IPS-18a (cell line): Measurements from ENCODE around the gene RNF227.

Source experiments
- H3K27ac ChIP-seq: one replicate; pipeline ENCODE4 v1.5.1; 2013; ENCODE audit warnings: low read length
- H3K27me3 ChIP-seq: one replicate; pipeline ENCODE4 v1.6.1; 2013; ENCODE audit warnings: mild to moderate bottlenecking, low read length; ENCODE audit not compliant: control insufficient read depth, insufficient read depth
- H3K36me3 ChIP-seq: one replicate; pipeline ENCODE4 v1.6.1; 2013; ENCODE audit warnings: low read depth, low read length; ENCODE audit not compliant: control insufficient read depth
- H3K4me1 ChIP-seq: one replicate; pipeline ENCODE4 v1.6.1; 2013; ENCODE audit warnings: low read depth, low read length; ENCODE audit not compliant: control insufficient read depth
- H3K4me3 ChIP-seq: one replicate; pipeline ENCODE4 v1.5.1; 2013; ENCODE audit warnings: low read length
- H3K9ac ChIP-seq: one replicate; pipeline ENCODE4 v1.6.1; 2013; ENCODE audit warnings: mild to moderate bottlenecking, low read length, moderate library complexity
- H3K9me3 ChIP-seq: one replicate; pipeline ENCODE4 v1.6.1; 2013; ENCODE audit warnings: low read depth, low read length; ENCODE audit not compliant: control insufficient read depth

RNF227 gene

DNA sequence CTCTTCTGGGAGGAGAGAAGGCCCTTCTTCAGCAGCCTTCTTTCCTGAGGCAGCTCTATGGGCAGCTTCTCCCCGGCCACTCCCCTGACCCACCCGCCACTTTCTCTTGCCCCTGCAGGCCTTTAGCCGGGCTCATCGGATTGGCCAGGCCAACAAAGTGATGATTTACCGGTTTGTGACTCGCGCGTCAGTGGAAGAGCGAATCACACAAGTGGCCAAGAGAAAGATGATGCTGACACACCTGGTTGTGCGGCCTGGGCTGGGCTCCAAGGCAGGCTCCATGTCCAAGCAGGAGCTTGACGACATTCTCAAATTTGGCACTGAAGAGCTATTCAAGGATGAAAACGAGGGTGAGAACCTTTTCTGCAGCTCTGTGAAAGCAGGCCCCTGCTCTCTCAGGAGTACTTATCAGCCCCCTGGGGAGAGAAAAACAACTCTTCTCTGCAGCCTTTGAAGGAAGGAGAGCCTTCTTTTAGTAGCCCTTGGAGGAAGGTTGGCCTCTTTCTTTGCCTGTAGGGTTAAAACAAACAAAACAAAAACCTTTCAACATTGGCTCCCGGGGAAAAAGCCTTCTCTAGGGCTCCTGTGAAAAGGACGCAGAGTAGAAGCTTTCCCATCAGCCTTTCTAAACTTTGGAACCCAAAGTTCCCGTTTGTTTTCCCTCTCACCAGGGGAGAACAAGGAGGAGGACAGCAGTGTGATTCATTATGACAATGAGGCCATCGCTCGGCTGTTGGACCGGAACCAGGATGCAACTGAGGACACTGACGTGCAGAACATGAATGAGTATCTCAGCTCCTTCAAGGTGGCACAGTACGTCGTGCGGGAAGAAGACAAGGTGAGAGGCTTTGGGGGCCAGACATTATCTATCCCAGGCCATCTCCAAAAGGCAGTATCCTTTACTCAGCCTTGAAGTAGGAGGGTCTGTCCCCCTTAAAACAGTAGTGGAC, 12.7 kb downstream of the RNF227 start:
- Histone ChIP-seq H3K4me1 (no peaks in the 10 kb centered on the region), H3K27ac (no peak overlapping the region), H3K4me3 (no peak overlapping the region), H3K9me3 (no peaks in the 10 kb centered on the region), H3K36me3 (peaks cover 5% of the 10 kb centered on the region), H3K27me3 (no peaks in the 10 kb centered on the region), H3K9ac (no peak overlapping the region)

DNA sequence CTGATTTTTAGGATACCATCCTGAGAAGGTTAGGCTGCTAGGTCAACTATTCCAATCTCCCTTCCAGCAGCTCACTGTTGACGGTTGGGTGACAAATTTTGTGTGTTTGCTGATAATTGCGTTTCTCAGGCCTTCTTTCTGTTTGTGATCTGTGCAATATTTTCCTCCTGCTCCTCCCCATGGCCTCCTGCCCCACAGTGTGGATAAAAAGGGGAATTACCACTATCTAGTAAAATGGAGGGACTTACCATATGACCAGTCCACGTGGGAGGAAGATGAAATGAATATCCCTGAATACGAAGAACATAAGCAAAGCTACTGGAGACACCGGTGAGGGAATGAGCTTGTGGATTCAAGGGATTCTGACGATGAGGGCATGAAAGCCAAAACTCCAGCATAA, 18.3 kb downstream of the RNF227 start:
- Histone ChIP-seq H3K9me3 (no peaks in the 10 kb centered on the region), H3K4me3 (no peak overlapping the region), H3K36me3 (peaks cover 10% of the 10 kb centered on the region), H3K4me1 (no peaks in the 10 kb centered on the region), H3K9ac (no peak overlapping the region), H3K27ac (no peak overlapping the region), H3K27me3 (no peaks in the 10 kb centered on the region)

DNA sequence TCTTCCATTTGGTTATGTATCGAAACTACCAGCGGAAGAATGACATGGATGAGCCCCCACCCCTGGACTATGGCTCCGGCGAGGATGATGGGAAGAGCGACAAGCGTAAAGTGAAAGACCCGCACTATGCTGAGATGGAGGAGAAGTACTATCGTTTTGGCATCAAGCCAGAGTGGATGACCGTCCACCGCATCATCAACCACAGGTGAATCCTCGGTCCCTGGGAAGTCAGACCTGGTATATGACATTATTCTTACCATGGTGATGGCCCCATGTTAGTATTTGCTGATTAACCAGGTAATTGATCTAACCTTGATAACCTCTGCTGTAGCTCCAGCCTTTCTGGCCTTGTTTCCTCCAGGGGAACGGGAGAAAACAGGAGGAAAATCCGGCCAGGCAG, 19.0 kb downstream of the RNF227 start:
- H3K27me3 ChIP-seq, result no peaks in the 10 kb centered on the region
- no peak overlapping the region for H3K4me3 ChIP-seq
- H3K9ac ChIP-seq, result no peak overlapping the region
- peaks cover 10% of the 10 kb centered on the region for H3K36me3 ChIP-seq
- H3K4me1 ChIP-seq, result no peaks in the 10 kb centered on the region
- H3K27ac ChIP-seq, result no peak overlapping the region
- no peaks in the 10 kb centered on the region for H3K9me3 ChIP-seq

DNA sequence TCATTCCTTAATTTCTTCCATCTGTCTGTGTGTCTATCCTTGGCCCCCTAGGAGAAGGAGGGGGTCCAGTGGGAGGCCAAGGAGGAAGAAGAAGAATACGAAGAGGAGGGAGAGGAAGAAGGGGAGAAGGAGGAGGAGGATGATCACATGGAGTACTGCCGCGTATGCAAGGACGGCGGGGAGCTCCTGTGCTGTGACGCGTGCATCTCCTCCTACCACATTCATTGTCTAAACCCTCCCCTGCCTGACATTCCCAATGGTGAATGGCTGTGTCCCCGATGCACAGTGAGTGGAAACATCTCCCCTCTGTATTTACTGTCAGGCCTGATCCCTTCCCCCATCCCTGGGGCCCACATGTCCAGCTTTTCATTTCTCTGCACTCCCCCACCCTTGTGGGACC, 21.2 kb downstream of the RNF227 start:
- no peak overlapping the region for H3K9ac ChIP-seq
- no peaks in the 10 kb centered on the region for H3K9me3 ChIP-seq
- H3K27me3 ChIP-seq, result no peaks in the 10 kb centered on the region
- peaks cover 10% of the 10 kb centered on the region for H3K36me3 ChIP-seq
- no peak overlapping the region for H3K4me3 ChIP-seq
- H3K27ac ChIP-seq, result no peak overlapping the region
- no peaks in the 10 kb centered on the region for H3K4me1 ChIP-seq

DNA sequence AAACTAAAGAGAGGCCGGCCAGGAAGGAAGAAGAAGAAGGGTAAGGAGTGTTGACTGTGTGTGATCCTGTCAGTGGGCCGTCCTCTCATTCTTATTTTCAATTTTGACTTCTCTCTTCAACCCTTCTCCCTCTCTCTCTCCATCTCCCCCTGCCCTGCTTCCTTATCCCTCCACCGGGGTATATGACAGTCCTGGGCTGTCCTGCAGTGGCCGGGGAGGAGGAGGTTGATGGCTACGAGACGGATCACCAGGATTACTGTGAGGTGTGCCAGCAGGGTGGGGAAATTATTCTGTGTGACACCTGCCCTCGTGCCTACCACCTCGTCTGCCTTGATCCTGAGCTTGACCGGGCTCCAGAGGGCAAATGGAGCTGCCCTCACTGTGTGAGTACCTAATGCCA, 21.9 kb downstream of the RNF227 start:
- H3K9ac ChIP-seq, result no peak overlapping the region
- H3K27me3 ChIP-seq, result no peaks in the 10 kb centered on the region
- peaks cover 10% of the 10 kb centered on the region for H3K36me3 ChIP-seq
- H3K4me3 ChIP-seq, result no peak overlapping the region
- H3K9me3 ChIP-seq, result no peaks in the 10 kb centered on the region
- H3K27ac ChIP-seq, result no peak overlapping the region
- H3K4me1 ChIP-seq, result peaks cover 5% of the 10 kb centered on the region

DNA sequence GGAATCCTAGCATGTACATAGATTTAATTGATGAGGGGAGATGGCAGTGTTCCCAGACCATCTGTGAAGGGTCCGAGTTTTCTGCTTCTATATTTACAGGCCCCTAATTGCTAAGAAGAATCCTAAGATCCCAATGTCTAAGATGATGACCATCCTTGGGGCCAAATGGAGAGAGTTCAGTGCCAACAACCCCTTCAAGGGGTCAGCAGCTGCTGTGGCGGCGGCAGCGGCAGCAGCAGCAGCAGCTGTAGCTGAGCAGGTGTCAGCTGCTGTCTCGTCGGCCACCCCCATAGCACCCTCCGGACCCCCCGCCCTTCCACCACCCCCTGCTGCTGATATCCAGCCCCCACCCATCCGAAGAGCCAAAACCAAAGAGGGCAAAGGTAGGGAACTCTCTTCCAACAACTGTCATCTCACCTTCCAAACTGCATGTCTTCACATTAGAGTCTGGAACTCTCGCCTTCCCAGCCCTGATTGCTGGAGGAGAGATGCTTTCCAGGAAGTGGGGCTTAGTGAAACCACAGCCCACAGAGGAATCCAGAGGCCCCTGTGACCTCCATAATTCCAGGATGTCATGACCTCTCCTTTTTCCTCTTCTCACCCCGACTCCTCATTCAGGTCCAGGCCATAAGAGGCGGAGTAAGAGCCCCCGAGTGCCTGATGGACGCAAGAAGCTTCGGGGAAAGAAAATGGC, 22.8 kb downstream of the RNF227 start:
- Histone ChIP-seq H3K9me3 (no peaks in the 10 kb centered on the region), H3K27me3 (no peaks in the 10 kb centered on the region), H3K4me1 (peaks cover 13% of the 10 kb centered on the region), H3K36me3 (peaks cover 10% of the 10 kb centered on the region), H3K9ac (no peak overlapping the region), H3K4me3 (no peak overlapping the region), H3K27ac (no peak overlapping the region)

DNA sequence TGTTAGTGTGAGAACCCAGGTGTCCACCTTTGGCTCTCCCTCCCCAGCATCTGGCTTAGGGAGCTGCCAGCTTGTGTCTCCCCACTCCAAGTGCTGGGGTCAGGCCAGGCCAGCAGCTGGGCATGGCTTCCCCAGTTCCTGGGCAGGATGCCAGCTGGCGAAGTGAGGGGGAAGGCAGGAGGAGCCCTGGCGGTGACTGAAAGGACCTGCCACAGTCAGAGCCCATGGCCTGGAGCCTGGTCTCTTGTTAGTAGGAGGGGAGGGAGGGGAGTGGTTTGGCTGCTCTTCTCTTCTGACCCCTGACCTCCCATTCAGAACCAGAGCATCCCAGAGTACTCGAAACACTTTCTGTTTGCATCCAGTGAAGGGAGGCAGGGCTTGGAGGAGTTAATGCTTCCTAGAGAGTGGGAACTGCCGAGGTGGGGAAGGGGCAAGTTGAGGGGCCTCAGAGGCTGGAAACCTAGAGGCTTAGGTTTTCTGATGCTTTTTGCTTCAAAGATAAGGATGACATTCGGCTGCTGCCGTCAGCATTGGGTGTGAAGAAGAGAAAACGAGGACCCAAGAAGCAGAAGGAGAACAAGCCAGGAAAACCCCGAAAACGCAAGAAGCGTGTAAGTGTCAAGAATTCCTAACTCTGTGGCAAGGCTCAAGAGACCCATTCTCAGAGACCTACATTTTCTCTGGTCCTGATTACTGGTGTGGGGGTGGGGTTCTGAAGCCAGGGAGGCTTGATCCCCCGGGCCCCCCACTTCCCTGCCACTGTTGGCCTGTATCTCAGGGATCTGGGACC, 26.7 kb downstream of the RNF227 start:
- no peaks in the 10 kb centered on the region for H3K36me3 ChIP-seq
- no peak overlapping the region for H3K27ac ChIP-seq
- H3K9ac ChIP-seq, result no peak overlapping the region
- H3K27me3 ChIP-seq, result peaks cover 18% of the 10 kb centered on the region
- H3K4me3 ChIP-seq, result no peak overlapping the region
- H3K9me3 ChIP-seq, result no peaks in the 10 kb centered on the region
- H3K4me1 ChIP-seq, result peaks cover 24% of the 10 kb centered on the region

DNA sequence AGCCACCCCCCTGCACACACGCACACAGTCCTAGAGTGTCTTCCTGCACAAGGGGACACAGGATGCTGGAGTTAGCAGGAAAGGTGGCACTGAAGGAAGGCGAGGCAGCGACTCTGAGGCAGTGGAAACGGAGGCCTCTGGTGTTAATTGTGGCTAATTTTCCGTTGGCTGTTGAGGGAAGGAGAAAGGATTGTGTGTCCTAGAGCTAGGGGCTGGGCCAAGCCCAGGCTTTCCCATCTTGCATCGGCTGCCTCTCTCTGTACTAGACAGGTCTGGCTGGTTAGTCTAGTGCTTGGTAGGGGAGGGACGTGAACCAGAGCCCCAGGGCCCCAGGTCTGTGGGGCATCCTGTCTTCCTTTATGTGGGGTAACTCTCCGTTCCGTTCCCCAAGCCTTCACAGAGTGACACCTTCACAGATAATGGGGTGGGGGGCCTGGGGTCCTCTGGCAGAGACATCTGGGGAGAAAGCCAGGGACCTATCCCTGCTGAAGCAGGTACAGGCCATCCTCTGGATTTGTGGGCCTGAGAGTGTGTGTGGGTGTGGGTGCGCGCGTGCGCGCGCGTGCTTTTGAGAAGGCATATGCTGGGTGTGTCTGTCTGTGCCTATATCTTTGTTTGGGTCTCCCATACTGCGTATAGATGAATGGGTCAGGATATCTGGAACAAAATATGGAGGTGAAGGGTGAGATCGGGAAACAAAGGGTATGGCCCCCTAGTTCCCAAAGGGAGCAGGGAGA, 27.7 kb downstream of the RNF227 start, which contains the start of gene CHD3:
Gene CHD3, plus strand, starts transcription at position 606 of the 737 bp plus-strand sequence. CDS start 212 bp downstream, outside the sequence.
- no peaks in the 10 kb centered on the region for H3K36me3 ChIP-seq

DNA sequence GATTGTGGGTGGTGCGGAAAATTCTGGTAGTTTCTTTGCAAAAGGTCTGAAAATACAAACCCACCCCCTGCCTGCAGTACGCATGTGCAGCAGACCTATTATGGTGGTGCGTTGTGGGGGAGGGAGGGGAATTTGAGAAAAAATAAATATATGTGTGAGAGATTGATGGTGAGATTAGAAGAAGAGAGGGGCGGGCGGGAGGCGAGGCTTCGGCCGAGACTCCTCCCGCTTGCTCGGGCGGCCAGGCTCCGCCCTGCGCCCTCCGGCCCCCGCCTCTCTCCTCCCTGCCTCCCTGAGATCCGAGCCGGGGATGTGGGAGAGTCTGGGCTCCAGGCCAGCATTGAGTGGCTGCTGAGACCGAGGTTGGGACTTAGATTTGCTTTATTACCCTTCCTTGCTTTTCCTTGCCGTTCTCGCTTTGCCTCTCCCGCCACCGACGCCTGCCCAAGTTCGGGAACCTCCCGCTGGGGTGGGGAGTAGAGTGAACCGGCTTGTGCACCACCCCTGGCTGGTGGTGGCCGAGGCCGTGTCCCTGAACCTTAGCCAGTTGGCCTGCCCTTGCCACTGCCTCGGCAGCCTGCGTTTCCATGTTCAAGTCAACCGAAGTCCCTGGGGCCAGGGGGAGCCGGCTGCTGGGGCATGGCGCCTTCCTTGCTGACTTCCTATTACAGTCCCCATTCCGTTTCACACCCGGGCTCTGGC, 28.5 kb downstream of the RNF227 start:
- Histone ChIP-seq H3K27me3 (peaks cover 18% of the 10 kb centered on the region), H3K36me3 (no peaks in the 10 kb centered on the region), H3K9ac (peak overlapping the region; percentile 34), H3K4me3 (peak overlapping the region; percentile 66), H3K4me1 (peaks cover 31% of the 10 kb centered on the region), H3K27ac (no peak overlapping the region), H3K9me3 (no peaks in the 10 kb centered on the region)

More for the DNA sequence above, 27.7 kb downstream of the RNF227 start, which contains the start of gene CHD3:
- no peak within 1 kb of the TSS for H3K27ac ChIP-seq
- H3K9me3 ChIP-seq, result no peaks in the 10 kb centered on the region
- H3K9ac ChIP-seq, result peak within 1 kb of the TSS; percentile 34
- H3K27me3 ChIP-seq, result peaks cover 18% of the 10 kb centered on the region
- H3K4me1 ChIP-seq, result peaks cover 31% of the 10 kb centered on the region
- peak within 1 kb of the TSS; percentile 66 for H3K4me3 ChIP-seq

DNA sequence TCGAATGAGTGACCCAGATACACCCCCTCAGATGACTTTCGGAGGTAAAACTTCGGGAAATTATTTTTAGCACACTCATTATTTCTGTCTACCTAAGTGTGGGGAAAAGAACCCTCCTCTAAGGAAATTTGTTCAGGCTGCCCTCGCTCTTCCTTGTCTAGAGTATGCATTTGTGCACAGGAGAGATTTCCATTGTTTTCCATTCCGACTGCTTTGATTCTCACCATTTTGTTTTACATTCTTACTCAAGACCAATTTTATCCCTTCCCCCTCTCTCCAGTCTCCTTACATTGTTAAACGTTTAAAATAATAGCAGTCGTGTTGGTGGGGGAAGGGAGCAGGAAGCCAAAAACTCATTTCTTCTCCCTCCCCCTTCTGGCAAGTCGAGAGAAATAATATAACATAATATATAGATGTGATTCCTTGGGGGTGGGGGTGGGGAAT, 29.0 kb downstream of the RNF227 start:
- H3K36me3 ChIP-seq, result no peaks in the 10 kb centered on the region
- peak overlapping the region; percentile 66 for H3K4me3 ChIP-seq
- H3K4me1 ChIP-seq, result peaks cover 31% of the 10 kb centered on the region
- H3K9me3 ChIP-seq, result no peaks in the 10 kb centered on the region
- H3K27ac ChIP-seq, result no peak overlapping the region
- H3K9ac ChIP-seq, result peak overlapping the region; percentile 4
- peaks cover 18% of the 10 kb centered on the region for H3K27me3 ChIP-seq
